ENCODE measurements around the gene RASGEF1B.

GRCh38 chr4:81407726-81408125 is 64.0 kb downstream of the RASGEF1B start:
- no peak for TF ChIP-seq CTCF (IDR thresholded peaks at IDR 0.05; ENCODE audit: insufficient read depth, low read length, poor library complexity, severe bottlenecking)
- TF ChIP-seq EZH2phosphoT487 (conservative IDR thresholded peaks at IDR 0.05; ENCODE audit: low read length): no peak
